Measurements from ENCODE around the gene CSNK2A3. TPM values are rescaled to one million over a fixed set of nuclear protein-coding genes. Genes with fewer than 3 reads are reported as not detected.

CSNK2A3 gene
- total RNA-seq, 1 experiment from 2014 or later: 1.7 TPM

GRCh38 chr11:11390068-11390771 is 37.2 kb upstream of the CSNK2A3 start:
- Histone ChIP-seq H2BK12ac (ENCODE audit: insufficient read length, low read depth, low read length) (no peak overlapping the region), H3K9me3 (ENCODE audit: control insufficient read depth, low read depth, low read length) (no peaks in the 10 kb centered on the region), H4K20me1 (ENCODE audit: control insufficient read depth, insufficient read depth, insufficient read length) (no peaks in the 10 kb centered on the region), H2BK15ac (ENCODE audit: low read depth, low read length) (no peak overlapping the region), H2BK20ac (ENCODE audit: low read depth, low read length, poor library complexity, severe bottlenecking) (no peak overlapping the region), H2AFZ (ENCODE audit: low read length) (no peak overlapping the region), H3K27me3 (ENCODE audit: insufficient read depth, low read length) (no peaks in the 10 kb centered on the region), H3K27ac (ENCODE audit: insufficient read length, low read depth, low read length) (no peak overlapping the region), H3K23ac (ENCODE audit: insufficient read length, low read depth, low read length) (no peak overlapping the region), H3K9ac (ENCODE audit: extremely low read depth, insufficient read length, low read length) (no peak overlapping the region), H3K23me2 (ENCODE audit: insufficient read length, low read depth, low read length, poor library complexity, severe bottlenecking) (no peaks in the 10 kb centered on the region), H3K18ac (ENCODE audit: insufficient read length, low read depth, low read length) (no peak overlapping the region), H4K8ac (replicated peaks; ENCODE audit: insufficient read length, low read depth, low read length) (no peak overlapping the region), H3K79me1 (ENCODE audit: insufficient read depth, low read depth, low read length, poor library complexity, severe bottlenecking) (no peaks in the 10 kb centered on the region), H4K91ac (ENCODE audit: insufficient read length, low read depth, low read length) (no peak overlapping the region), H3K4me1 (ENCODE audit: insufficient read depth, low read length) (no peaks in the 10 kb centered on the region; the same call in 1 of the 2 replicates), H3T11ph (ENCODE audit: low read length) (no peak overlapping the region), H4K5ac (ENCODE audit: insufficient read length, low read depth, low read length) (no peak overlapping the region), H3K56ac (ENCODE audit: insufficient read length, low read depth, low read length) (no peak overlapping the region), H2BK120ac (ENCODE audit: low read depth, low read length, poor library complexity, severe bottlenecking) (no peak overlapping the region), H3K4me2 (ENCODE audit: insufficient read depth, insufficient read length, low read length) (no peak overlapping the region), H3K14ac (ENCODE audit: insufficient read depth, low read length) (no peak overlapping the region; the same call in 1 of the 2 replicates), H2AK5ac (ENCODE audit: insufficient read length, low read length) (no peak overlapping the region), H2BK5ac (ENCODE audit: insufficient read length, low read length) (no peak overlapping the region), H3K79me2 (ENCODE audit: insufficient read depth, low read length) (no peaks in the 10 kb centered on the region), H3K4ac (ENCODE audit: low read depth, low read length) (no peak overlapping the region)
- DNase-seq: no peak
- Mint-ChIP-seq H3K27me3 (ENCODE audit: low read depth) (peaks cover 2% of the 10 kb centered on the region), H3K4me3 (no peak overlapping the region), H3K36me3 (ENCODE audit: insufficient read depth in 1 of 3, low read depth in 3 of 3) (no peaks in the 10 kb centered on the region), H3K27ac (peak overlapping the region in 1 of 3 experiments; percentile 83; a peak in 1 of 7 replicates), H3K9me3 (no peaks in the 10 kb centered on the region), H3K4me1 (peaks cover 16 to 25% of the 10 kb centered on the region in 2 experiments)
- no CpG with 5 or more reads among the region's 5 CpGs for WGBS (ENCODE audit: extremely low coverage, insufficient read length, low lambda C conversion rate)
- TF ChIP-seq CTCF (conservative IDR thresholded peaks at IDR 0.05): no peak

Measured in H9 (cell line).